Hematopoietic multipotent progenitor cell treated with erythropoietin and hydrocortisone succinate and interleukin-3 and kit ligand, for 4 days (in vitro differentiated cells): Measurements from ENCODE around the gene COPS8.

Source experiments
- DNase-seq: peaks from one replicate; pipeline ENCODE4 v3.0.0-alpha.2; 2015

Gene COPS8

GRCh38 chr2:237085248-237086221 lies at the start of gene COPS8:
TSS of gene COPS8 (plus strand) at chr2:237085889. CDS start at chr2:237085965, 76 bp downstream.
- peak; percentile 96 for DNase-seq

GRCh38 chr2:237039301-237040031 lies 46.2 kb upstream of the COPS8 start:
- no peak for DNase-seq

- no peak for DNase-seq
These were observed 44.5 kb upstream of the COPS8 start for GRCh38 chr2:237041231-237041630.

- no peak for DNase-seq
These were observed 43.6 kb upstream of the COPS8 start for GRCh38 chr2:237042101-237042500.

GRCh38 chr2:237043866-237044265 lies 41.8 kb upstream of the COPS8 start:
- no peak for DNase-seq

- DNase-seq = no peak
These were observed 41.4 kb upstream of the COPS8 start for GRCh38 chr2:237044281-237044680.

GRCh38 chr2:237045449-237045848 lies 40.2 kb upstream of the COPS8 start:
- DNase-seq = no peak

GRCh38 chr2:237048595-237048994 lies 37.1 kb upstream of the COPS8 start:
- no peak for DNase-seq

- no peak for DNase-seq
These were observed 33.8 kb upstream of the COPS8 start for GRCh38 chr2:237051861-237052260.

GRCh38 chr2:237053066-237053465 lies 32.6 kb upstream of the COPS8 start:
- DNase-seq = no peak

- DNase-seq = no peak
These were observed 30.1 kb upstream of the COPS8 start for GRCh38 chr2:237055386-237056100.

- no peak for DNase-seq
These were observed 29.3 kb upstream of the COPS8 start for GRCh38 chr2:237056287-237056875.

GRCh38 chr2:237057107-237057506 lies 28.6 kb upstream of the COPS8 start:
- DNase-seq = no peak

- no peak for DNase-seq
These were observed 27.8 kb upstream of the COPS8 start for GRCh38 chr2:237057893-237058300.

GRCh38 chr2:237058423-237058822 lies 27.3 kb upstream of the COPS8 start:
- DNase-seq = no peak

GRCh38 chr2:237059155-237059875 lies 26.4 kb upstream of the COPS8 start:
- DNase-seq = no peak

- DNase-seq = peak; percentile 53
These were observed 25.0 kb upstream of the COPS8 start for GRCh38 chr2:237060534-237061312.

GRCh38 chr2:237061356-237061755 lies 24.3 kb upstream of the COPS8 start:
- no peak for DNase-seq

- DNase-seq = no peak
These were observed 23.1 kb upstream of the COPS8 start for GRCh38 chr2:237062585-237062984.

- no peak for DNase-seq
These were observed 21.3 kb upstream of the COPS8 start for GRCh38 chr2:237064203-237065070.
